Measurements from ENCODE around the gene KRIT1.

DNA sequence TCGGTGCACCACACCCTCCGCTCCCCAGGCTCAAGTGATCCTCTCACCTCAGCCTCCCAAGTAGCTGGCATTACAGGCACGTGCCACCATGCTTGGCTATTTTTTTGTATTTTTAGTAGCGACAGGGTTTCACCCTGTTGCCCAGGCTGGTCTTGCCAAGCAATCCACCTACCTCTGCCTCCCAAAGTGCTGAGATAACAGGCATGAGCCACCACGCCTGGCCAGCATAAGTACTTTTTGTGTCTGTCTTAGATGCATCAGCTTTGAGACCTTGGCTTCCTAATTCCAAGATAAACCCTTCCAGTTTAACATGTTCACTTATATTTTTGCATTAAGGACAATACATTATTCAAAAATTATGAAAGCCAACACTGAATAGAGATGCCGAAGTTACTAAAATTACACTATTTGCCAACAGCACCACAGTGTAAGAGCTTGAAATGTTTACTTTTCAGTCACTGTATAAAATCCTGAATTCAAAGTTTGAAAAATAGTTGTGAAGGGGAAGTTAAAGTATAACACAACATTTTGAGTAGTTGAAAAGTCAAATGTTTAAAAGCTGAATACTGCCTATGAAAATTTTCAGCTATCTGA lies 36.6 kb upstream of the KRIT1 start:
- TF ChIP-seq POLR2A (IDR thresholded peaks at IDR 0.05), result no peak
- TF ChIP-seq, protein P1, sequence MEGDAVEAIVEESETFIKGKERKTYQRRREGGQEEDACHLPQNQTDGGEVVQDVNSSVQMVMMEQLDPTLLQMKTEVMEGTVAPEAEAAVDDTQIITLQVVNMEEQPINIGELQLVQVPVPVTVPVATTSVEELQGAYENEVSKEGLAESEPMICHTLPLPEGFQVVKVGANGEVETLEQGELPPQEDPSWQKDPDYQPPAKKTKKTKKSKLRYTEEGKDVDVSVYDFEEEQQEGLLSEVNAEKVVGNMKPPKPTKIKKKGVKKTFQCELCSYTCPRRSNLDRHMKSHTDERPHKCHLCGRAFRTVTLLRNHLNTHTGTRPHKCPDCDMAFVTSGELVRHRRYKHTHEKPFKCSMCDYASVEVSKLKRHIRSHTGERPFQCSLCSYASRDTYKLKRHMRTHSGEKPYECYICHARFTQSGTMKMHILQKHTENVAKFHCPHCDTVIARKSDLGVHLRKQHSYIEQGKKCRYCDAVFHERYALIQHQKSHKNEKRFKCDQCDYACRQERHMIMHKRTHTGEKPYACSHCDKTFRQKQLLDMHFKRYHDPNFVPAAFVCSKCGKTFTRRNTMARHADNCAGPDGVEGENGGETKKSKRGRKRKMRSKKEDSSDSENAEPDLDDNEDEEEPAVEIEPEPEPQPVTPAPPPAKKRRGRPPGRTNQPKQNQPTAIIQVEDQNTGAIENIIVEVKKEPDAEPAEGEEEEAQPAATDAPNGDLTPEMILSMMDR (IDR thresholded peaks at IDR 0.05 in 4 of 5, conservative IDR thresholded peaks at IDR 0.05 in 1 of 5), result no peak
